ENCODE results near the gene HOXC4. TPM values are rescaled to one million over a fixed set of nuclear protein-coding genes. Genes with fewer than 3 reads are reported as not detected.

The HOXC4 gene
- total and polyA plus RNA-seq, 4 donors: 0.18 to 0.86 (median 0.51) TPM

DNA sequence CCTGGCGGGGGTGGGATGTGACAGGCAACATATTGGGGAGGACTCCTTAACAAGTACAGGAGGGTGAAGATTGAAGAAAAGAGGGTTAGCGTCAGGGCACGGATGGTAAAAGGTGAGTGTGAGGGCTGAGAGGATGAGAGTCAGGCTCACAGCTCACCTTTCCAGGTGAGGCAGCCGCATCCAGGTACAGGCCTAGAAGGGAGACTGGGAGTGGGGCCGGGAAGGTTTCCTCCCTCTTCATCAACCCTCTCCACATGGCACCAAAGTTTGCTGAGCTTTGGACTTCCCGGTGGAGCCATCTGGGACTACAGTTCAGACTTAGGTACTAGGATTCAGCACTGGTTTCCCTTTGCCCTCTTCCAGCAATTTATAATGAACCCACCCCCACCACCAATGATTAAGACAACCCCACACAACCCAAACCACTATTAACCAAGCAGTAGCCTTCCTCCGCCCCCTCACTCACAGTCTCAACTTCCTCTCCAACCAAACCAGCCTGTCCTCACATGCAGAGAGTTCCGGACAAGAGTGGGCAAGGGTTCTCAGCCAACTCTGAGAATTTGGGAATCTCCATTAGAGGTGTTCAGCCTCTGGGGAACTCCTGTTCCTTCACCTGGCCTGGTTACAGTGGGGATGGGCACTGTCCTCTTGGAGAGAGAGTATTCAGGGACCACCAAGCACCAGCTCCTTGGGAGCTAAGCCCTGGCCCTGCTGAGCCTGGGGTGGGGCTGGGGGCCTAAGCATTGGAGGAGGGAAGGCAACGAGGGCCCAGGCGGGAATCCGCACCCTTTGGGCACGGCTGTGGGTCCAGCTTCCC is 2.4 kb upstream of the HOXC4 start:
- Histone ChIP-seq H3K4me1 (ENCODE audit: control insufficient read depth in 5 of 5, insufficient read depth in 5 of 5, low read length in 5 of 5) (peaks cover 0 to 59% (median 14%) of the 10 kb centered on the region in 5 donors), H3K27ac (ENCODE audit: low read depth in 1 of 2, low read length in 1 of 2) (no peak overlapping the region), H3K4me3 (no peak overlapping the region), H3K36me3 (ENCODE audit: control insufficient read depth in 4 of 4, insufficient read depth in 4 of 4, low read length in 4 of 4) (no peaks in the 10 kb centered on the region), H3K9me3 (ENCODE audit: control insufficient read depth in 4 of 4, insufficient read depth in 3 of 4, low read length in 3 of 4) (peaks cover 0 to 7% (median 0%) of the 10 kb centered on the region in 4 donors), H3K9ac (ENCODE audit: insufficient read depth in 1 of 2, low read length in 2 of 2) (no peak overlapping the region), H3K27me3 (ENCODE audit: control insufficient read depth in 3 of 3, insufficient read depth in 3 of 3, low read length in 2 of 3) (peaks cover 7 to 91% (median 70%) of the 10 kb centered on the region in 3 donors)
- TF ChIP-seq, protein P1, sequence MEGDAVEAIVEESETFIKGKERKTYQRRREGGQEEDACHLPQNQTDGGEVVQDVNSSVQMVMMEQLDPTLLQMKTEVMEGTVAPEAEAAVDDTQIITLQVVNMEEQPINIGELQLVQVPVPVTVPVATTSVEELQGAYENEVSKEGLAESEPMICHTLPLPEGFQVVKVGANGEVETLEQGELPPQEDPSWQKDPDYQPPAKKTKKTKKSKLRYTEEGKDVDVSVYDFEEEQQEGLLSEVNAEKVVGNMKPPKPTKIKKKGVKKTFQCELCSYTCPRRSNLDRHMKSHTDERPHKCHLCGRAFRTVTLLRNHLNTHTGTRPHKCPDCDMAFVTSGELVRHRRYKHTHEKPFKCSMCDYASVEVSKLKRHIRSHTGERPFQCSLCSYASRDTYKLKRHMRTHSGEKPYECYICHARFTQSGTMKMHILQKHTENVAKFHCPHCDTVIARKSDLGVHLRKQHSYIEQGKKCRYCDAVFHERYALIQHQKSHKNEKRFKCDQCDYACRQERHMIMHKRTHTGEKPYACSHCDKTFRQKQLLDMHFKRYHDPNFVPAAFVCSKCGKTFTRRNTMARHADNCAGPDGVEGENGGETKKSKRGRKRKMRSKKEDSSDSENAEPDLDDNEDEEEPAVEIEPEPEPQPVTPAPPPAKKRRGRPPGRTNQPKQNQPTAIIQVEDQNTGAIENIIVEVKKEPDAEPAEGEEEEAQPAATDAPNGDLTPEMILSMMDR (IDR thresholded peaks at IDR 0.05; ENCODE audit: control extremely low read depth, extremely low read depth): no peak
- ATAC-seq (ENCODE audit: insufficient read depth, low FRiP score) (no peak), DNase-seq (no peak)
- WGBS, 2 donors: 26 to 44% methylated on average over 12 of the region's 12 CpGs

DNA sequence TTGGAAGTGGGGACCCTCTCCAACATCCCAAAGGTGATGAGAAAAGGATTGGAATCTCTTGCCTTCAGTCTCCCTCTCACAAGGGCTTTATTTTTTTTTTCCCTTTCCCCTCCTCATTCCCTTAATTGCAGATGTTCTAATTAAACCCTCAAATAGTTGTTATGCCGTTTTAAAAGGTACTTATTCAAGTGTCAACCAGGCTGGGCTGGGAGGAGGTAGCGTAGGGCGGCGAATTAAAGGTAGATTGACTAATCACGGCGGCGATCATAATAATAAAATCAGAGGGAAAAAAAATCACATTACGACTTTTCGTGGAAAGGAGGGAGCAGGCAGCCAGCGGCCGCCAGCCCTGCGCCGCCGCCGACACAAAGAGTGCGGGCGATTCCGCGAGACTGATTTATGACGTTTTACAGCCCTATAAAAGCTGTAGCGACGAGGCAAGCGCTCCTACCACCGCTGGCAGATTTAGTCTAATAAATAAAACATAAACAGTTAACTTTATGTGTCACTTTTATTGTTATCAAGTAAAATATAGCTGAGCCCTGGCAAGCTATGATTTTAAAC is 1.7 kb upstream of the HOXC4 start:
- H3K9me3 ChIP-seq (ENCODE audit: control insufficient read depth in 4 of 4, insufficient read depth in 3 of 4, low read length in 3 of 4): peaks cover 0 to 7% (median 0%) of the 10 kb centered on the region in 4 donors
- no peaks in the 10 kb centered on the region for H3K36me3 ChIP-seq (ENCODE audit: control insufficient read depth in 4 of 4, insufficient read depth in 4 of 4, low read length in 4 of 4)
- peak overlapping the region in 1 of 2 donors; percentile 38 for H3K9ac ChIP-seq (ENCODE audit: insufficient read depth in 1 of 2, low read length in 2 of 2)
- no peak overlapping the region for H3K27ac ChIP-seq (ENCODE audit: low read depth in 1 of 2, low read length in 1 of 2)
- TF ChIP-seq, protein P1 (IDR thresholded peaks at IDR 0.05; ENCODE audit: control extremely low read depth, extremely low read depth): no peak
- 7 to 26% methylated on average over 24 of the region's 24 CpGs for WGBS, 2 donors
- peaks cover 7 to 87% (median 69%) of the 10 kb centered on the region in 3 donors for H3K27me3 ChIP-seq (ENCODE audit: control insufficient read depth in 3 of 3, insufficient read depth in 3 of 3, low read length in 2 of 3)
- no peak overlapping the region for H3K4me3 ChIP-seq
- ATAC-seq (ENCODE audit: insufficient read depth, low FRiP score) (no peak), DNase-seq (peak; percentile 59 to 72 (median 65))
- peaks cover 0 to 56% (median 11%) of the 10 kb centered on the region in 5 donors for H3K4me1 ChIP-seq (ENCODE audit: control insufficient read depth in 5 of 5, insufficient read depth in 5 of 5, low read length in 5 of 5)

DNA sequence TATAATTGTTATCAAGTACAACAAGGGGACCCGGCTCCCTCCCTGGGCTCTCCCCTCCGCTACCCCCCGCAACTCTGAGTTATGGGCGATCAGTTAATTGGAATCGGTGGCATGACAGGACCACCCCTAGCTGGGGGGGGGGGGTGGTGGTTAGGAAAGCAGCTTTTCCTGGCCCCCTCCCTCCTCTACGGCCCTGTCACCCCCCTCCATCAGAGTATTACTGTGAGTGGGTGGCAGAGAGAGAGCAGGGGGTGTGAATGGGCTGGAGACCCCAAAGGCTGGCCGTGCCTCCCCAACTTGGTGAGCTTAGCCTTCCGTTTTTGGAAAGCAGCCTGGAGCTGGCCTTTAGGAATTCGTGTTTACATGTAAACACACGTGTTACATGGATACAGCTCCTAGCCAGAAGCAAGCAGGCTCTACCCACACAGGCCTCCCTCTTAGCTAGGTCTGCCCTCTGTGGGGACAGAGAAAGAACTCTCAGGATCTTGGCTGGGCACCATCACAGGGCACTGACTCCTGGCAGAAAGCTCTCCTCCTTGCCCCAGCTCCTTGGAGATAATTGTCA is 1.1 kb upstream of the HOXC4 start:
- peaks cover 0 to 6% (median 0%) of the 10 kb centered on the region in 4 donors for H3K9me3 ChIP-seq (ENCODE audit: control insufficient read depth in 4 of 4, insufficient read depth in 3 of 4, low read length in 3 of 4)
- WGBS, 2 donors: 15 to 31% methylated on average over 10 of the region's 10 CpGs
- H3K4me1 ChIP-seq (ENCODE audit: control insufficient read depth in 5 of 5, insufficient read depth in 5 of 5, low read length in 5 of 5): peaks cover 0 to 52% (median 8%) of the 10 kb centered on the region in 5 donors
- no peak overlapping the region for H3K27ac ChIP-seq (ENCODE audit: low read depth in 1 of 2, low read length in 1 of 2)
- ATAC-seq (ENCODE audit: insufficient read depth, low FRiP score) (no peak), DNase-seq (peak; percentile 85 to 92 (median 92))
- H3K4me3 ChIP-seq: no peak overlapping the region
- peaks cover 7 to 88% (median 67%) of the 10 kb centered on the region in 3 donors for H3K27me3 ChIP-seq (ENCODE audit: control insufficient read depth in 3 of 3, insufficient read depth in 3 of 3, low read length in 2 of 3)
- TF ChIP-seq, protein P1 (IDR thresholded peaks at IDR 0.05; ENCODE audit: control extremely low read depth, extremely low read depth): no peak
- H3K9ac ChIP-seq (ENCODE audit: insufficient read depth in 1 of 2, low read length in 2 of 2): peak overlapping the region in 1 of 2 donors; percentile 38
- no peaks in the 10 kb centered on the region for H3K36me3 ChIP-seq (ENCODE audit: control insufficient read depth in 4 of 4, insufficient read depth in 4 of 4, low read length in 4 of 4)
